ENCODE measurements around the gene SLC9A7.

The SLC9A7 gene

DNA sequence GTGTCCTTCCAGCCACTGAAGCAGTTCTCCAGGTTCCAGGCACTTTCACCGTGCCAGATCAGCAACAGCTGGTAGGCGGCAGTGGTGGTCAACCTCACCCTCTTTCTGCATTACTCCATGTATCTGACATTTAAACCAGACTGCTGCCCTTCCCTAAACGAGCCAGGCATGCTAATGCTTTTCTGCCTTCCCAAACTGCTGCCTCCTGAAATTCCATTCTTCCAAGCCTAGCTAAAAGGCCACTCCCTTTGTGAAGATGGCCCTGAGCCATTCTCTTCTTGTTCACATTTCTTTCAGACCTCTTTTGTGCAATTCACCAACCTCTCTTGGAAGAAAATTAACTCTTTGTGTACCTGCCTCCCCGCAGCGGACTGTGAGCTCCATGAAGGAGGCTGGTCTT, 111.7 kb downstream of the SLC9A7 start:
- TF ChIP-seq, protein P1, sequence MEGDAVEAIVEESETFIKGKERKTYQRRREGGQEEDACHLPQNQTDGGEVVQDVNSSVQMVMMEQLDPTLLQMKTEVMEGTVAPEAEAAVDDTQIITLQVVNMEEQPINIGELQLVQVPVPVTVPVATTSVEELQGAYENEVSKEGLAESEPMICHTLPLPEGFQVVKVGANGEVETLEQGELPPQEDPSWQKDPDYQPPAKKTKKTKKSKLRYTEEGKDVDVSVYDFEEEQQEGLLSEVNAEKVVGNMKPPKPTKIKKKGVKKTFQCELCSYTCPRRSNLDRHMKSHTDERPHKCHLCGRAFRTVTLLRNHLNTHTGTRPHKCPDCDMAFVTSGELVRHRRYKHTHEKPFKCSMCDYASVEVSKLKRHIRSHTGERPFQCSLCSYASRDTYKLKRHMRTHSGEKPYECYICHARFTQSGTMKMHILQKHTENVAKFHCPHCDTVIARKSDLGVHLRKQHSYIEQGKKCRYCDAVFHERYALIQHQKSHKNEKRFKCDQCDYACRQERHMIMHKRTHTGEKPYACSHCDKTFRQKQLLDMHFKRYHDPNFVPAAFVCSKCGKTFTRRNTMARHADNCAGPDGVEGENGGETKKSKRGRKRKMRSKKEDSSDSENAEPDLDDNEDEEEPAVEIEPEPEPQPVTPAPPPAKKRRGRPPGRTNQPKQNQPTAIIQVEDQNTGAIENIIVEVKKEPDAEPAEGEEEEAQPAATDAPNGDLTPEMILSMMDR (IDR thresholded peaks at IDR 0.05; ENCODE audit: low read depth, low read length, missing control alignments): no peak
- no peak for DNase-seq (ENCODE audit: low read depth)
- in situ Hi-C loops (cut with HindIII; ENCODE audit: low sequenced_read_pairs): no loop called here
- no peak overlapping the region for H3K4me3 ChIP-seq (ENCODE audit: low read depth, low read length)

DNA sequence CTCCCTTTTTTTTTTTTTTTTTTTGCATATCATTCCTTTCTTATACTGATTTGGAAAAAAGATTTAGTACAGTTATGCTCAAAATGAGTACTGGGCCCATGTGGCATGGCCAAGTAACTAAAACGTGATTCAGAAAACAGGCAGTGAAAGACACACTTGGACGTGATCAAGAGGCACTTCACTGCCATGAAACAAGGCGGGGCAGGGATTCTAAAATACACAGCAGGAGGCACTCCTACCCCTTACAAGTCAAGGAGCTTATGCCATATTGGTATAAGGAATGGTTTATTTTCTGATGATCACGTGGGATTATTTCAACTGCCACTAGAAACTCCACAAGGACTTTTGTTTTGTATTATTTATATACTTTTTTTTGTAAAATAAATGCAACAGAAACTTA, 113.3 kb downstream of the SLC9A7 start:
- H3K4me3 ChIP-seq (ENCODE audit: low read depth, low read length): no peak overlapping the region
- no peak for DNase-seq (ENCODE audit: low read depth)
- TF ChIP-seq, protein P1 (IDR thresholded peaks at IDR 0.05; ENCODE audit: low read depth, low read length, missing control alignments): no peak
- in situ Hi-C loops (cut with HindIII; ENCODE audit: low sequenced_read_pairs): no loop called here

DNA sequence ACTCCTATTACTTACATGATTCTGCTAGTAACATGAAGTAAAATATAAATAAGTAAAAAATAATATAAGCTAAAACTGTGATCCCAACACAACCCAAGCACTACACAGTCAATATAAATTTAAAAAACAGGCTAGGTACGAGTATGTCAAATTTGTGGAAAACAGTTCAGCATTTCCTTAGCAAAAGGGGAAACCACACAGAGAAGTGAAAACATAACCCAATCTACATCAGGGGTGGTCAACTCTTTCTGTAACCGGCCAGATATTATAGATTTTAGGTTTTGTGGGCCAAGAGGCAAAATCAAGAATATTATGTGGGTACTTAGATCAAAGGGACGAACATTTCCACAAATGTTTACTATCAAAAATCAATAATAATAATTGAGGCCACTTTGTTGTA, 115.3 kb downstream of the SLC9A7 start:
- in situ Hi-C loops (cut with HindIII; ENCODE audit: low sequenced_read_pairs): no loop called here
- H3K4me3 ChIP-seq (ENCODE audit: low read depth, low read length): no peak overlapping the region
- TF ChIP-seq, protein P1 (IDR thresholded peaks at IDR 0.05; ENCODE audit: low read depth, low read length, missing control alignments): no peak
- no peak for DNase-seq (ENCODE audit: low read depth)

DNA sequence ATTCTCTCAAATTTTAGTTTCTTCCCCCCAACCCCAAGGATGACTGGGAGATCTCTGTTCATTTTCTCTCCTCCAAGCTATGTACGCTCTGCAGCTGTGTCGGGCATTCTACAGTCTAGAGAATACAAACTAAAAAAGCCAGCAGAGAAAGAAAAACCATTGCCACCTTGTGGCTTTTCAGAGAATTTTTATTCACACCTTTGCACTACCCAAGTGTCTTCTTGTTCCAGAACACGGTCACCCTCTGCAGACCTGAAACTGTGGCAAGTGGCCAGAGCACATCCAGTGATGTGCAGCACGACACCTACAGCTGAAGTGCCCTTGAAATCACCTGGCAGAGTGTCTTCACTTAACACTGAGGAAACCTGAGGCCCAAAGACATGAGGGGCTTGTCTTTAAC, 116.8 kb downstream of the SLC9A7 start:
- no peak for DNase-seq (ENCODE audit: low read depth)
- in situ Hi-C loops (cut with HindIII; ENCODE audit: low sequenced_read_pairs): no loop called here
- no peak overlapping the region for H3K4me3 ChIP-seq (ENCODE audit: low read depth, low read length)
- TF ChIP-seq, protein P1 (IDR thresholded peaks at IDR 0.05; ENCODE audit: low read depth, low read length, missing control alignments): peak; percentile 29

DNA sequence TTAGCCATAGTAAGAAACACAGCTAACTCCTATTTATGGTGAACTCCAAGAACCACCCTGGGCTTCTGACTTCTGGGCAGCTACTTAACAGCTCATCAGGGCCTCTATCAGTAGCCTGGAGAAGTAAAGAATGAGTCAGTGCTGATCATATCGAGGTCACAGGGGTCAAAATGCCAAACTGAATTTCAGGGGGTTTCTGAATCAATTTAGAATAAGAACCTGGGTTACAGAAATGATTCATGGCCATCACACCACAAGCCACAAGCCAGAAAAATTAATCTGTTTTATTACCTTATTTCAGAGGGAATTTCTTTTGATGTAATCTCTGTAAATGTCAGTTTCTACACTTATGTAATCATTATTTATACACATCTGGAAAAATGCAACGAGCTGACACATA, 121.0 kb downstream of the SLC9A7 start:
- in situ Hi-C loops (cut with HindIII; ENCODE audit: low sequenced_read_pairs): no loop called here
- DNase-seq (ENCODE audit: low read depth): no peak

DNA sequence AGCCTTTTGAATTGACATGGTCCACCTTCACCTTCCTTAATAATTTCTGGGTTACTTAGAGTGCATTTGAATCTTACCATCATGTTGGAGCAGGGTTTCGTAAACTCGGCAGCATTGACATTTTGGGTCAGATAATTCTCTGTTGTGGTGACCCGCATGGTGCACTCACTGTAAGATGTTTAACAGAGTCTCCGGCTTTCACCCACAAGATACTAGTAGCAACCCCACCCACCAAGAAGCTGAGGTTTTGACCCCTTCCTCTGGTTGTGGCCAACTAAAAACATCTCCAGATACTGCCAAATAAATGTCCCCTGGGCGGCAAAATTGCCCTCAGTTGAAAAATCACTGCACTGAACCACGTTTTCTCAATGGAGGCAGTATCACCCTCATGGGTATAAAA, 122.7 kb downstream of the SLC9A7 start:
- no peak for DNase-seq (ENCODE audit: low read depth)
- TF ChIP-seq, protein P1 (IDR thresholded peaks at IDR 0.05; ENCODE audit: low read depth, low read length, missing control alignments): no peak
- in situ Hi-C loops (cut with HindIII; ENCODE audit: low sequenced_read_pairs): no loop called here
- no peak overlapping the region for H3K4me3 ChIP-seq (ENCODE audit: low read depth, low read length)

More for the DNA sequence above, 121.0 kb downstream of the SLC9A7 start:
- no peak overlapping the region for H3K4me3 ChIP-seq (ENCODE audit: low read depth, low read length)
- TF ChIP-seq, protein P1 (IDR thresholded peaks at IDR 0.05; ENCODE audit: low read depth, low read length, missing control alignments): no peak

DNA sequence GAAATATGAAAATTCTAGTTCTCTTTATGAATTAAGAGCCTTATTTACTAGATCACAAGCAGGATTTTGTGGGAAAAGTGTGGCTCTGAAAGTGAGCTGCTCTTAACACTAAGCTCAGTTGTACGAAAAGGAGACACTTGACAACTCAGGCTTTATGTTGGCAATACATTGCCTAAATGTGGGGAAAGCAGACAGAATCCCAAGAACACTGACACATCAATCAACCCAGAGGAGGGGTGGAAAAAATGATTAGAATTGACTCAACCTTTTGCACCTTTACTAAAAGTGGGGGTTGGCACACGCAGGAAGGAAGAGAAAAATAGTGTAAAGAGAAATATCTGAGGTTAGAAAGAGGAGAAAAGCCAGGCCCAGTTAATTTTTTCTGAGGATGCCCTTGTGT, 123.7 kb downstream of the SLC9A7 start:
- no peak for DNase-seq (ENCODE audit: low read depth)
- in situ Hi-C loops (cut with HindIII; ENCODE audit: low sequenced_read_pairs): no loop called here
- H3K4me3 ChIP-seq (ENCODE audit: low read depth, low read length): no peak overlapping the region
- TF ChIP-seq, protein P1 (IDR thresholded peaks at IDR 0.05; ENCODE audit: low read depth, low read length, missing control alignments): no peak

Measured in astrocyte of the cerebellum (primary cell).